IMR-90 (cell line): ENCODE data around the gene FBXW12. TPM values are rescaled to one million over a fixed set of nuclear protein-coding genes. Genes with fewer than 3 reads are reported as not detected.

Experiments used
- ATAC-seq: fragments of 200-7000 bp; cut with Tn5 transposase; 2 replicates; pipeline ENCODE4 v1.9.1; 2020; ENCODE audit warnings: low read depth, mild to moderate bottlenecking, moderate library complexity
- BruUV-seq: library from RNA; stranded (reverse); fragments of 400-500 nt; replicated peaks from 2 replicates; lab custom pipeline; 2021; lab: Mats Ljungman, UMichigan
- CTCF ChIA-PET: fragments of 300-600 bp; formaldehyde crosslinking; extraction: SDS; loops from one replicate; lab custom pipeline; 2021; ENCODE audit warnings: antibody characterized with exemption; lab: Yijun Ruan, JAX
- POLR2A ChIA-PET: fragments of 300-600 bp; sonication (Branson Sonifier 250); formaldehyde crosslinking; loops from one replicate; lab custom pipeline; 2022; ENCODE audit warnings: antibody characterized with exemption; ENCODE audit not compliant: unreplicated experiment; lab: Charles Lee
- DNase-seq: peaks from one replicate; pipeline ENCODE4 v3.0.0; 2013
- H2AFZ ChIP-seq: replicated peaks from 2 replicates; pipeline ENCODE3; 2013; ENCODE audit warnings: low read length, mild to moderate bottlenecking; ENCODE audit not compliant: poor library complexity
- H2AK5ac ChIP-seq: 2 replicates; pipeline ENCODE4 v1.6.1; 2013; ENCODE audit warnings: low read depth, low read length, inconsistent platforms
- H2AK9ac ChIP-seq: replicated peaks from 2 replicates; pipeline ENCODE3; 2013; ENCODE audit warnings: mild to moderate bottlenecking, low read depth, low read length, moderate library complexity; ENCODE audit not compliant: poor library complexity
- H2BK120ac ChIP-seq: 2 replicates; pipeline ENCODE4 v1.6.1; 2013; ENCODE audit warnings: low read depth, low read length, inconsistent platforms
- H2BK15ac ChIP-seq: 3 replicates; pipeline ENCODE4 v1.6.1; 2013; ENCODE audit warnings: low read depth, low read length, inconsistent platforms
- H2BK20ac ChIP-seq: 2 replicates; pipeline ENCODE4 v1.6.1; 2013; ENCODE audit warnings: low read depth, mild to moderate bottlenecking, inconsistent platforms, low read length, moderate library complexity
- H2BK5ac ChIP-seq: 2 replicates; pipeline ENCODE4 v1.6.1; 2013; ENCODE audit warnings: mild to moderate bottlenecking, low read depth, low read length, inconsistent platforms; ENCODE audit not compliant: poor library complexity, severe bottlenecking
- H3K14ac ChIP-seq: replicated peaks from 2 replicates; pipeline ENCODE4 v1.6.1; 2013; ENCODE audit warnings: low read depth, low read length, inconsistent platforms
- H3K18ac ChIP-seq: 2 replicates; pipeline ENCODE4 v1.6.1; 2013; ENCODE audit warnings: low read depth, low read length, control low read depth
- H3K23ac ChIP-seq: 2 replicates; pipeline ENCODE4 v1.6.1; 2013; ENCODE audit warnings: low read depth, low read length, inconsistent platforms
- H3K27ac ChIP-seq: 2 replicates; pipeline ENCODE4 v1.5.1; 2013; ENCODE audit warnings: mild to moderate bottlenecking, control low read depth, low read length; ENCODE audit not compliant: insufficient read depth
- H3K27me3 ChIP-seq: 2 replicates; pipeline ENCODE4 v1.6.1; 2013; ENCODE audit warnings: low read length; ENCODE audit not compliant: control insufficient read depth, insufficient read depth
- H3K36me3 ChIP-seq: 2 replicates; pipeline ENCODE4 v1.6.1; 2013; ENCODE audit warnings: low read length, mixed read lengths; ENCODE audit not compliant: control insufficient read depth, insufficient read depth
- H3K4ac ChIP-seq: 2 replicates; pipeline ENCODE4 v1.6.1; 2013; ENCODE audit warnings: low read depth, low read length, inconsistent platforms
- H3K4me1 ChIP-seq: 2 replicates; pipeline ENCODE4 v1.6.1; 2013; ENCODE audit warnings: low read length, mixed read lengths; ENCODE audit not compliant: control insufficient read depth, insufficient read depth
- H3K4me2 ChIP-seq: 2 replicates; pipeline ENCODE4 v1.6.1; 2013; ENCODE audit warnings: low read depth, mild to moderate bottlenecking, control low read depth, low read length, moderate library complexity
- H3K4me3 ChIP-seq: 2 replicates; pipeline ENCODE4 v1.5.1; 2013; ENCODE audit warnings: low read depth, mild to moderate bottlenecking, control low read depth, low read length, moderate library complexity; ENCODE audit not compliant: insufficient read depth
- H3K56ac ChIP-seq: 2 replicates; pipeline ENCODE4 v1.6.1; 2013; ENCODE audit warnings: low read length, inconsistent platforms; ENCODE audit not compliant: insufficient read depth; ENCODE audit errors: extremely low read depth
- H3K79me1 ChIP-seq, 2 experiments: 2 replicates each; pipeline ENCODE4 v1.6.1; 2013; ENCODE audit warnings: low read length in 2 of 2, inconsistent platforms in 1 of 2, low read depth in 1 of 2
- H3K9ac ChIP-seq: 2 replicates; pipeline ENCODE4 v1.6.1; 2013; ENCODE audit warnings: low read depth, low read length, control low read depth
- H3K9me1 ChIP-seq: 2 replicates; pipeline ENCODE4 v1.6.1; 2013; ENCODE audit warnings: low read length, inconsistent platforms; ENCODE audit not compliant: insufficient read depth
- H3K9me3 ChIP-seq: 2 replicates; pipeline ENCODE4 v1.6.1; 2013; ENCODE audit warnings: low read length; ENCODE audit not compliant: control insufficient read depth, insufficient read depth
- H4K20me1 ChIP-seq: 2 replicates; pipeline ENCODE4 v1.6.1; 2013; ENCODE audit warnings: low read length, inconsistent platforms; ENCODE audit not compliant: insufficient read depth
- H4K5ac ChIP-seq: 2 replicates; pipeline ENCODE4 v1.6.1; 2013; ENCODE audit warnings: mild to moderate bottlenecking, low read depth, low read length, control low read depth
- H4K8ac ChIP-seq, 2 experiments: 2 replicates each; pipeline ENCODE4 v1.6.1; 2013; ENCODE audit warnings: low read depth in 2 of 2, low read length in 2 of 2, control low read depth in 1 of 2, inconsistent platforms in 1 of 2
- H4K91ac ChIP-seq: 2 replicates; pipeline ENCODE4 v1.6.1; 2013; ENCODE audit warnings: low read depth, low read length, inconsistent platforms; ENCODE audit not compliant: insufficient read depth
- CEBPB ChIP-seq: IDR thresholded peaks from 2 replicates; pipeline ENCODE4 v1.6.1; 2012; ENCODE audit warnings: low read depth, low read length, improper control_type of control experiment
- CTCF ChIP-seq: conservative IDR thresholded peaks from 2 replicates; pipeline ENCODE4 v1.5.1; 2012; ENCODE audit warnings: mild to moderate bottlenecking, low read depth, low read length, improper control_type of control experiment
- ELK1 ChIP-seq: fragments of 150-350 bp; IDR thresholded peaks from 2 replicates; pipeline ENCODE4 v1.6.1; 2016; ENCODE audit warnings: low read depth, mild to moderate bottlenecking, low read length, moderate library complexity, borderline replicate concordance
- FOS ChIP-seq: fragments of 150-350 bp; IDR thresholded peaks from 2 replicates; pipeline ENCODE4 v1.6.1; 2016; ENCODE audit warnings: low read depth, low read length
- MXI1 ChIP-seq: IDR thresholded peaks from 2 replicates; pipeline ENCODE4 v1.6.1; 2012; ENCODE audit warnings: low read depth, mild to moderate bottlenecking, low read length, moderate library complexity, borderline replicate concordance
- NFE2L2 ChIP-seq: fragments of 150-350 bp; IDR thresholded peaks from 2 replicates; pipeline ENCODE4 v1.6.1; 2016; ENCODE audit warnings: low read depth, mild to moderate bottlenecking, low read length
- RCOR1 ChIP-seq: IDR thresholded peaks from 2 replicates; pipeline ENCODE4 v1.6.1; 2012; ENCODE audit warnings: mild to moderate bottlenecking, low read length, improper control_type of control experiment; ENCODE audit not compliant: insufficient replicate concordance
- RFX5 ChIP-seq: IDR thresholded peaks from 2 replicates; pipeline ENCODE4 v1.8.0; 2012; ENCODE audit warnings: low read depth, mild to moderate bottlenecking, low read length, moderate library complexity
- USF2 ChIP-seq: fragments of 150-350 bp; IDR thresholded peaks from 2 replicates; pipeline ENCODE4 v1.6.1; 2017; ENCODE audit warnings: mild to moderate bottlenecking, antibody characterized with exemption, low read length, low read depth
- WGBS, 2 experiments: methylation state at CpG; one replicate each; pipeline versions ENCODE4 v1.1.5 to v1.1.7; 2013; ENCODE audit warnings: missing lambda C conversion rate in 2 of 2; ENCODE audit not compliant: insufficient read length in 1 of 2; ENCODE audit errors: extremely low coverage in 2 of 2; 5-methylcytosine and 5-hydroxymethylcytosine counted together
- dilution Hi-C: fragments of 300-500 bp; cut with HindIII; formaldehyde crosslinking; loops from one replicate; pipeline ENCODE4 v1.14.3; 2018; ENCODE audit warnings: low sequenced_read_pairs; ENCODE audit not compliant: unreplicated experiment
- in situ Hi-C: fragments of 300-500 bp; cut with MboI; formaldehyde crosslinking; loops from 3 replicates; pipeline ENCODE4 v1.14.3; 2019; ENCODE audit warnings: low sequenced_read_pairs, inconsistent platforms, mixed read lengths
- intact Hi-C: fragments of 100-400 bp; cut with micrococcal nuclease; formaldehyde crosslinking; loops from 2 replicates; pipeline ENCODE4 v1.10.0; 2022
- polyA plus RNA-seq, 3 experiments: library from polyadenylated mRNA; depleted of rRNA; stranded (reverse); fragments of >200 nt; gene quantifications; 2 replicates each; pipeline ENCODE4 v1.2.3, GENCODE V29; 2012; ENCODE audit warnings: low replicate concordance in 1 of 3
- total RNA-seq: library from RNA; depleted of rRNA; stranded (reverse); fragments of >200 nt; gene quantifications from 2 replicates; pipeline ENCODE4 v1.2.3, GENCODE V29; 2012

FBXW12 gene
- total and polyA plus RNA-seq, 2 of the 4 experiments (the other 2 are of a cell fraction), result not detected

GRCh38 chr3:48411606-48412374 lies 39.8 kb downstream of the FBXW12 start:
- no peak overlapping the region for H3K23ac ChIP-seq
- no peak overlapping the region for H3K14ac ChIP-seq
- no peak for ATAC-seq
- H3K4me2 ChIP-seq, result no peak overlapping the region
- dilution Hi-C loops, result no loop called here
- no peak overlapping the region for H4K8ac ChIP-seq
- H3K4me1 ChIP-seq, result no peaks in the 10 kb centered on the region
- DNase-seq, result no peak
- in situ Hi-C loops, result no loop called here
- H2AK9ac ChIP-seq, result no peak overlapping the region
- no peak overlapping the region for H3K9ac ChIP-seq
- H2AFZ ChIP-seq, result no peak overlapping the region
- no peaks in the 10 kb centered on the region for H3K9me1 ChIP-seq
- peaks cover 76% of the 10 kb centered on the region for H3K36me3 ChIP-seq
- no peak overlapping the region for H3K18ac ChIP-seq
- no peak overlapping the region for H3K56ac ChIP-seq
- H2BK5ac ChIP-seq, result no peak overlapping the region
- no peak overlapping the region for H2BK15ac ChIP-seq
- ChIA-PET CTCF (no interaction called here), POLR2A (no interaction called here)
- H2BK20ac ChIP-seq, result no peak overlapping the region
- no peaks in the 10 kb centered on the region; the same call in 1 of the 2 replicates for H4K20me1 ChIP-seq
- H3K27ac ChIP-seq, result no peak overlapping the region
- WGBS, 2 experiments, result 90% methylated on average over 4 of the region's 11 CpGs; no CpG with 5 or more reads in 1 of the 2 experiments
- no TSS peak for BruUV-seq
- no peak overlapping the region for H2AK5ac ChIP-seq
- no peak overlapping the region for H4K91ac ChIP-seq
- no peak overlapping the region for H3K4ac ChIP-seq
- H3K27me3 ChIP-seq, result no peaks in the 10 kb centered on the region
- TF ChIP-seq MXI1 (no peak), CTCF (no peak), CEBPB (no peak), USF2 (no peak), RFX5 (no peak), RCOR1 (no peak), FOS (no peak), NFE2L2 (no peak), ELK1 (no peak)
- H4K5ac ChIP-seq, result no peak overlapping the region
- H2BK120ac ChIP-seq, result no peak overlapping the region
- intact Hi-C loops, result no loop called here
- no peaks in the 10 kb centered on the region for H3K9me3 ChIP-seq
- H3K4me3 ChIP-seq, result no peak overlapping the region
- no peaks in the 10 kb centered on the region for H3K79me1 ChIP-seq
